ENCODE data around the gene SPEN.

The SPEN gene

GRCh38 chr1:15948091-15948591 is 100.6 kb downstream of the SPEN start:
- Mint-ChIP-seq H3K4me3 (peak overlapping the region; percentile 69), H3K4me1 (peaks cover 70% of the 10 kb centered on the region), H3K27ac (peak overlapping the region; percentile 97), H3K36me3 (peaks cover 98% of the 10 kb centered on the region), H3K9me3 (no peaks in the 10 kb centered on the region)
- DNase-seq (ENCODE audit: low spot score in 2 of 2) (no peak), ATAC-seq (no peak)

- Mint-ChIP-seq H3K36me3 (peaks cover 92% of the 10 kb centered on the region), H3K4me1 (peaks cover 76% of the 10 kb centered on the region), H3K4me3 (peak overlapping the region; percentile 69), H3K9me3 (no peaks in the 10 kb centered on the region), H3K27ac (peak overlapping the region; percentile 97)
- peak; percentile 44 for ATAC-seq
- DNase-seq (ENCODE audit: low spot score in 2 of 2), result no peak
Measured at GRCh38 chr1:15948595-15949452, 101.3 kb downstream of the SPEN start.

GRCh38 chr1:15949453-15950245 is 102.1 kb downstream of the SPEN start:
- ATAC-seq, result peak; percentile 85
- H3K4me3 Mint-ChIP-seq, result peak overlapping the region; percentile 69
- peak; percentile 81 to 95 for DNase-seq (ENCODE audit: low spot score in 2 of 2)
- H3K9me3 Mint-ChIP-seq, result no peaks in the 10 kb centered on the region
- H3K36me3 Mint-ChIP-seq, result peaks cover 90% of the 10 kb centered on the region
- peak overlapping the region; percentile 97 for H3K27ac Mint-ChIP-seq
- H3K4me1 Mint-ChIP-seq, result peaks cover 83% of the 10 kb centered on the region

GRCh38 chr1:15950302-15950701 is 102.8 kb downstream of the SPEN start:
- peak overlapping the region; percentile 97 for H3K27ac Mint-ChIP-seq
- DNase-seq (ENCODE audit: low spot score in 2 of 2) (peak in 1 of 2 donors; percentile 70), ATAC-seq (peak; percentile 38)
- peaks cover 90% of the 10 kb centered on the region for H3K36me3 Mint-ChIP-seq
- no peaks in the 10 kb centered on the region for H3K9me3 Mint-ChIP-seq
- H3K4me1 Mint-ChIP-seq, result peaks cover 88% of the 10 kb centered on the region
- H3K4me3 Mint-ChIP-seq, result peak overlapping the region; percentile 69

- H3K4me3 Mint-ChIP-seq, result peak overlapping the region; percentile 69
- H3K9me3 Mint-ChIP-seq, result no peaks in the 10 kb centered on the region
- H3K27ac Mint-ChIP-seq, result peak overlapping the region; percentile 97
- ATAC-seq, result peak; percentile 31
- H3K36me3 Mint-ChIP-seq, result peaks cover 88% of the 10 kb centered on the region
- DNase-seq (ENCODE audit: low spot score in 2 of 2), result peak; percentile 65 to 85
- H3K4me1 Mint-ChIP-seq, result peaks cover 93% of the 10 kb centered on the region
Measured at GRCh38 chr1:15950763-15951295, 103.3 kb downstream of the SPEN start.

- H3K4me1 Mint-ChIP-seq, result peaks cover 96% of the 10 kb centered on the region
- H3K27ac Mint-ChIP-seq, result peak overlapping the region; percentile 97
- peak in 1 of 2 donors; percentile 76 for DNase-seq (ENCODE audit: low spot score in 2 of 2)
- H3K36me3 Mint-ChIP-seq, result peaks cover 84% of the 10 kb centered on the region
- peak overlapping the region; percentile 69 for H3K4me3 Mint-ChIP-seq
- H3K9me3 Mint-ChIP-seq, result no peaks in the 10 kb centered on the region
- ATAC-seq, result peak; percentile 56
Measured at GRCh38 chr1:15951341-15952153, 104.0 kb downstream of the SPEN start.

GRCh38 chr1:15952317-15953258 is 105.1 kb downstream of the SPEN start:
- Mint-ChIP-seq H3K4me3 (peak overlapping the region; percentile 69), H3K9me3 (no peaks in the 10 kb centered on the region), H3K36me3 (peaks cover 84% of the 10 kb centered on the region), H3K27ac (peak overlapping the region; percentile 97), H3K4me1 (peaks cover 96% of the 10 kb centered on the region)
- ATAC-seq (no peak), DNase-seq (ENCODE audit: low spot score in 2 of 2) (no peak)

- Mint-ChIP-seq H3K27ac (peak overlapping the region; percentile 97), H3K9me3 (no peaks in the 10 kb centered on the region), H3K4me3 (peak overlapping the region; percentile 69), H3K36me3 (peaks cover 77% of the 10 kb centered on the region), H3K4me1 (peaks cover 96% of the 10 kb centered on the region)
- no peak for DNase-seq (ENCODE audit: low spot score in 2 of 2)
- no peak for ATAC-seq
Measured at GRCh38 chr1:15953294-15953771, 105.8 kb downstream of the SPEN start.

GRCh38 chr1:15953791-15954241 is 106.3 kb downstream of the SPEN start:
- Mint-ChIP-seq H3K4me3 (peak overlapping the region; percentile 69), H3K36me3 (peaks cover 72% of the 10 kb centered on the region), H3K4me1 (peaks cover 96% of the 10 kb centered on the region), H3K27ac (peak overlapping the region; percentile 94), H3K9me3 (no peaks in the 10 kb centered on the region)
- ATAC-seq (no peak), DNase-seq (ENCODE audit: low spot score in 2 of 2) (no peak)

- Mint-ChIP-seq H3K36me3 (peaks cover 67% of the 10 kb centered on the region), H3K9me3 (no peaks in the 10 kb centered on the region), H3K27ac (peak overlapping the region; percentile 94), H3K4me3 (no peak overlapping the region), H3K4me1 (peaks cover 96% of the 10 kb centered on the region)
- no peak for DNase-seq (ENCODE audit: low spot score in 2 of 2)
- no peak for ATAC-seq
Measured at GRCh38 chr1:15954316-15954715, 106.8 kb downstream of the SPEN start.

GRCh38 chr1:15955552-15955951 is 108.0 kb downstream of the SPEN start:
- Mint-ChIP-seq H3K9me3 (no peaks in the 10 kb centered on the region), H3K27ac (peak overlapping the region; percentile 94), H3K4me1 (peaks cover 96% of the 10 kb centered on the region), H3K4me3 (peak overlapping the region; percentile 35), H3K36me3 (peaks cover 54% of the 10 kb centered on the region)
- ATAC-seq (no peak), DNase-seq (ENCODE audit: low spot score in 2 of 2) (no peak)

GRCh38 chr1:15956150-15956549 is 108.6 kb downstream of the SPEN start:
- DNase-seq (ENCODE audit: low spot score in 2 of 2), result no peak
- Mint-ChIP-seq H3K36me3 (peaks cover 48% of the 10 kb centered on the region), H3K4me3 (peak overlapping the region; percentile 35), H3K4me1 (peaks cover 94% of the 10 kb centered on the region), H3K9me3 (no peaks in the 10 kb centered on the region), H3K27ac (peak overlapping the region; percentile 94)
- ATAC-seq, result no peak

GRCh38 chr1:15957221-15958095 is 110.0 kb downstream of the SPEN start:
- H3K27ac Mint-ChIP-seq, result peak overlapping the region; percentile 94
- no peak for ATAC-seq

More at GRCh38 chr1:15957221-15958095, 110.0 kb downstream of the SPEN start:
- peaks cover 47% of the 10 kb centered on the region for H3K36me3 Mint-ChIP-seq
- H3K4me1 Mint-ChIP-seq, result peaks cover 90% of the 10 kb centered on the region
- no peaks in the 10 kb centered on the region for H3K9me3 Mint-ChIP-seq
- no peak overlapping the region for H3K4me3 Mint-ChIP-seq
- no peak for DNase-seq (ENCODE audit: low spot score in 2 of 2)
